DLD1 (cell line): ENCODE measurements around the gene ANGPTL5.
"Not testable (repeated sequence)": the region's sequence is repeated elsewhere in the genome, so short reads cannot be mapped to it uniquely, and the experiment has no call there.

Experiments used
- in situ Hi-C: cut with HindIII; loops from 2 replicates; pipeline ENCODE4 v1.10.0; 2017; ENCODE audit warnings: low sequenced_read_pairs

The ANGPTL5 gene

DNA sequence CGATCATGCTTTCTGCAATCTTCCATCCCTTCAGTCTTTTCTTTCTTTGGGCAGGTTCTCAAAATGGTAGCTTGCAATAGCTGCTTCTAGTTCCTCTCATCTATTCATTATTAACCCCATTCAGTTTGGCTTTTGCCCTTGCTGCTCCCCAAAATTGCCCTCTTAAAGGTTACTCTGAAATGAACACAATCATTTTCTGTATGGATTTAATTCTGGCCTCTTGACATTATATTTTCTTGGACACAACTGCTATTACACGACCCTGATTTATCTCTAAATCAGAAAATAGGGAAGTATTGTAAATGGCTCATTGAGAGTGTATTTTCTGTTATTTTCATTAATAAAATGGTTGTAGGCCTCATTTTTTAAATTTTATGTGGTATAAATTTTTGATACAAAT is at the start of gene ANGPTL5:
ANGPTL5 (minus strand) TSS at position 101 of the 400 bp plus-strand sequence. CDS start 8,613 bp downstream, outside the sequence.
- in situ Hi-C loops, result no loop called here

DNA sequence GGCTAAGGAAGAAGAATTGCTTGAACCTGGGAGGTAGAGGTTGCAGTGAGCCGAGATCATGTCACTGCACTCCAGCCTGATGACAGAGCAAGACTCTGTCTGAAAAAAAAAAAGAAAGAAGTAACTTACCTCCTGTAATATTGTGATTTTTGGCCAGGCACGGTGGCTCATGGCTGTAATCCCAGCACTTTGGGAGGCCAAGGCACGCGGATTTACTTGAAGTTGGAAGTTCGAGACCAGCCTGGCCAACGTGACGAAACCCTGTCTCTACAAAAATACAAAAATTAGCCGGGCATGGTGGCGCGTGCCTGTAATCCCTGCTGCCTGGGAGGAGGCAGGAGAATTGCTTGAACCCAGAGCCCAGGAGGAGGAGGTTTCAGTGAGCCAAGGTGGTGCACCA is 47.9 kb upstream of the ANGPTL5 start:
- in situ Hi-C loops, result not testable (repeated sequence)

DNA sequence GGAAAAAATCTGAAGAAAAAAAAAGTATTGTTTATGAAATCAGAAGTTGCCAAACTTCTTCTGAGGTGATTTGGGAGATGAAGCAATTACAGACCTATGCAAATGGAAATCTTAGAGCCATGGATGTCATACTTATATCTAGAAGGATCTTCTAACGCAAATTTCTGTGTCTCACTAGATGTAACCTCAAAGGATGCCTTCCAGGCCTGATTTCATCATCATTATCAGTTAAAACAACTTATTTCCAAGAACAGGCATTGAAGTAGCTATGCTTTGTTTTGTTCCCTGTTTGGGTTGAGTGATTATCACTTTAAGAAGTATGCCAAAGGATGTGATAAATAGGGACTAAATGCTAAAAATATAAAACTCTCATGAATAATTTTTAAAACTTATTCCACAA is 43.9 kb upstream of the ANGPTL5 start:
- in situ Hi-C loops, result no loop called here

DNA sequence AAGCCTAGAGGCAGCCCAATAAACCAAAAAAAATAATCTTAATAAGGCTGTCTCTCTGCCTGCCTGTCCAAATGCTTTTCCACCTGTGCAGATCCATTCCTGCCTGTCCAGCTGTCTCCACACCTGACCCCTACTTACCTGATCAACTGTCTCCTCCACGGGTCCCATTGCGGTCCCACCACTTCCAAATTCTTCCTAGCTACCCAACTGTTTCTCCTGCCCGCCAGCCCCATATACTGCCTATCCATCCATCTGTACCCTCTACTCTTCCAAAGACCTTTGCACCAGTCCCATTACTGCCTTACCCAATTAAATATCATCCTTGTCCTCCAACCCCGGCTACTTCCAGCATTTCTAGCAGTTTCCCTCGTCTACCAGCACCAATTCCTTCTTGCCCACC is 39.4 kb upstream of the ANGPTL5 start:
- in situ Hi-C loops, result no loop called here

DNA sequence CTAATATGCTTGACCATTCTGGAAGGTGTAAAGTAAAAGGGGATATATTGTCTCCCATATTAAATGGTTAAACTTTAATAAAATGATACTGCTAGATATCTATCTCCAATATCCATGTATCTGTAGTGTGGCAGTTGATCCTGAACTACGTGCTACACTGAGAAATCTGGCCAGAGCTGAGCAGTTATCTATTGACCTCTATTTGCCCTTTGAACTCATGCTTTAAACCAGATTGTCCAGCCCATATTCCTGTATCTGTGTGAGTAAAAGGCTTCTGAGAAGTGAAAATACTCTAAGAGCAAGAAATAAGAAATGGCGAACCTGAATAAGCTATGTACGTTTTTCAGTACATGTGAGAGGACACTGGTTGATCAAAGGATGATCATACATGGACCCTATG is 39.0 kb upstream of the ANGPTL5 start:
- in situ Hi-C loops, result no loop called here

DNA sequence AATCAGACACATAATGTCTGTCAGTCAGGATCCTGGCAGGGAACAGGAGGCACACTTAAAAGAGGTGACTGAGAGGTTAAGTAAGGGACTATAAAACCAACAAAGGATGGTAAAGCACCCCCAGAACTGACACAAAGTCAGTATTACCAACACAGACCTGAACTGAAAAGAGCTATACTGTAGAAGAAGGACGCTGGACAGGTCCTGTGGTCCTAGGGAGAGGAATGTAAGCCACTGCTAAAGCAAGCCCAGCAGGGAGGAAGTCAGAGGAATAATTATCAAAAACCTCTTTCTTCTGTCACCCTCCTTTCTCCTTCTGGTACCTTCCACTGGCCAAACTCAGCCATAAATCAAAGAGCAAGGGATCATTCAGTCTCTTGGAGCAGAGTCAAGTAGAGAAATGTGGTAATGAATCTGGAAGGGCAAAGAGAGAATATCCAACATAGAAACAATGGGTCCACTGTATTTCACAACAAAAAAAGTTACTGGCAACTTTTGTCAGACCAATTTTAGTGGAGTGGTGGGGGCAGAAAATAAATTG is 33.4 kb upstream of the ANGPTL5 start:
- in situ Hi-C loops, result no loop called here

DNA sequence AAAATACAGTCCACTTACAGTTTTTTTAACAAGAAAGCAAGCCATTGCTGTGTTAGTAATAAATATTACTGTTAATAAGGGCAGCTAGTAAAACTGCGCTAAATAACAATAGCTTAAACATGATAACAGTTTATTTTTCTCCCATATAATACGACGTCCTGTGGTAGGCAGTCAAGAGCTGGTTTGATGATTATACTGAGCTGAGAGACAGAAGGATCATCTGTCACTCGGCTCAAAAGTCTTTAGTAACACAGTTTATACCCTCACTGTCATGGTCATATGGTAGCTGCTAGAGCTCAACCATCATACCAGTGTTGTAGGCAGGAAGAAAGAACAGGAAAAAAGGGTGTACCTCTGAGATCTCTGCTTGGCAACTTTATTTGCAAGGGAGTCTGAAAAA is 29.1 kb upstream of the ANGPTL5 start:
- in situ Hi-C loops, result no loop called here

DNA sequence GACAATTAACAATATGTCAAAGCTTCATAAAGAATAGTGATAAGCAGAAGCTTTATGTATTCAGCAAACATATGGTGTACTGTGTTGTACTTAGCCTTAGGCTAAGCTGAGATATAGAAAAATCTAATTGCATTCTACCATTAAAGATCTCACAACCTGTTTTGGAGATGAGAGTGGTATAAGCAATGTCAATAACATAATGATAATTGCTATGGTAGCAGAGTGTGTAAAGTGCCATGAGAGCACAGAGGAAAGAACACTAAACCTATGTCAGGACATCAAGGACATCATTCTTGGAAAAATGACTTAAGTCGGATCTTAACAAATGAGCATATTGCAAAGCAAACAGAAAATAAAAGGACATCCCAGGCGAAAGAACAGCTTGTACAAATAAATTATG is 28.6 kb upstream of the ANGPTL5 start:
- in situ Hi-C loops, result no loop called here

DNA sequence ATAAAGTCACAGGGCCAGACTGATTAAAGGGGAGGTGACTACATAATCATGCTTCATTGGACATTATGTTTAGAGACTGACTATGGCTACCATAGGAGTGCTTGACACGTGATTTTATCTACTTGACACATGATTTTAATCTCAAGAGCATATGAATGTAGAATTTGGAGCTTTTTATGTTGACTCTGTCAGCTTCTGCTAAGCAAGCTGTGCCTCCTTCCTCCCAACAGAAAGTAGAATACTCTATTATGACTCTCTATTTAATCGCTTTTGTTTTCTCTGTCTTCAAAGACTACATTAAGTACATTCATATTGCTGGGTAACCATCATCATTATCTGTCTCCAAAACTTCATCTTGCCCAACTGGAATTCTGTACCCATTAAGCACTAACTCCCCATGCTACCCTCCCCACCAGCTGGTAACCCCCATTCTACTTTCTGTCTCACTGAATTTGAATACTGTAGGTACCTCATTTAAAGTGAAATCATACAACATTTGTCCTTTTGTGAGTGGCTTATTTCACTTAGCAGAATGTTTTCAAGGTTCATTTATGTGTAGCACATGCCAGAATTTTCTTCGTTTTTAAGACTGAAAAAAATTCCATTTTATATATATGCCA is 24.7 kb upstream of the ANGPTL5 start:
- in situ Hi-C loops, result no loop called here

DNA sequence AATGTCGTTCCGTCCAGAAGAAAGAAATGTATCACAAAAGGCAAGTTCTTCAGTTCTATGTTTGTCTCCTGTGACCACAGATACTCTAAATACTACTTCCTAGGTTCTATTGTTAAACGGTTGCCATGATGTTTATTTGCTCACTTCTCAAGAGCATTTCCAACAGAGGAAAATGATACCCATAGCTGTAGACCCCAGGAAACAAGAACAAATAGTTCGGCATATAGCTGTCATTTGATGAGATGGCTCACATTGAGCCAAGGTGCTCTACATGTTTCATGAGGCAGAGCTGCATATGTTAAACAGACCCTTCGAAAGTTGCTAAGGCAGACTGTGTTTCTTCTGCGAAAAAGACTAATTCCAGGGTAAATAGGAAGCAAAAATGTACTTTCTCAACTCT is 15.4 kb upstream of the ANGPTL5 start:
- in situ Hi-C loops, result no loop called here

DNA sequence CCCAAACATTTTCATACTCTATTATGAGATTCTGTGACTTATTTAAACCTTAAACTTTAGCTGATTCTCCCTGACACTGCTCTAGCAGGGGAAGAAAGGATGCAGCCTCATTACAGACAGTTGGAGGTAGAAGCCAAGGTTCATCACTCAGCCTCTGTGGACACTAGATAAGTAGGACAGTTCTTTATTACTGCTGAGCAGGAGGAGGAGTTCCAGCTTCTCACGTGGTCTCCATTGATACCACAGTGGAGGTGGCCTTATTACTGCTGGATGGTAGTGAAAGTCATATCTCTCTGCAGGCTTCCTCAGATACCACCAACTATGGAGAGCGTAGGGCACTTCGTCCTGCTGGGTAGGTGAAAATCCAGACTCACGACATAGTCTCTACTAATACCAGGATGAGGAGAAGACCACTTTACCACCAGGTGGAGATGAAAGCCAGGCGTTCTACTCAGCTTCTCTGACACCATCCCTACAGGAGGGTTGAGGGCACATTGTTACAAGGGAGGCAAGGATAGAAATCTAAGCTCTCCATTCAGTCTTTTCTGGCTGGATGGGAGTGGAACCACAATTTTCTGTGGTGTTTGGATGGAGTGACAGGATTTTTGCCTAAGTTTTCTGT is 13.1 kb upstream of the ANGPTL5 start:
- in situ Hi-C loops, result no loop called here

DNA sequence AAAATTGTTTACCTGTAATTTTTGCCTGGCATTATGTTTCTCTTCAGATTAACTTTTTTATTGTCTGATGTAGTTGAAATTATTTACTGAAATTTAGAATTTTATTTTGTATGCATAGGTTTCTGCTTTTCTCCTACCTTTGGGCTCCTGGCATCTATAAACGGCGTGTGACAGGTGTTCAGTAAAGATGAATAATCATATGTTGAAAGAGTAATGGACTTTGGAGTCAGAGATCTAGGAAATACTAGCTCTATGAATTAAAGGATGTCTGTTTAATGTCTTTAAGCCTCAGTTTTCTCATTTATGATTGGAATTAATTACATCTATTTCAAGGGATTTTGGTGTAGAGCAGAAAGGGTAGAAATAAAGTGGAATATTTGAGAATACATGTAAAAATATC is 7.2 kb upstream of the ANGPTL5 start:
- in situ Hi-C loops, result no loop called here

DNA sequence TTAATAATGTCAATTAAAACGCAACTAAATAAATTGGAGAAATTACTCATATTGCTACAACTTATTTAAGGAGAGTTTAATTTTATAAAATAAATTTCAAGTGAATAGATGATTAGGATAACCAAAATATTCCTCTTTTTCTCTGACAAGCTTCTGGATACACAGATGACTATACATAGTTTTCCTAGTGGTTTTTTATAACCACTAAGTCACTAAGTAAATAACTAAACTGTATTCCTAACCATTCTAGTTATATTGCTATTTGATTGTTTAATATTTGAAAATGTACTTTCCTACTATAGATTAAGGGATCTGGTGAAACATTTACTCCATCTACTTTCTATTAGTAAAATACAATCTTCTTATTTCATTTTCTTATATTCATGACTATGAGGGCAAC is 4.7 kb upstream of the ANGPTL5 start:
- in situ Hi-C loops, result no loop called here

DNA sequence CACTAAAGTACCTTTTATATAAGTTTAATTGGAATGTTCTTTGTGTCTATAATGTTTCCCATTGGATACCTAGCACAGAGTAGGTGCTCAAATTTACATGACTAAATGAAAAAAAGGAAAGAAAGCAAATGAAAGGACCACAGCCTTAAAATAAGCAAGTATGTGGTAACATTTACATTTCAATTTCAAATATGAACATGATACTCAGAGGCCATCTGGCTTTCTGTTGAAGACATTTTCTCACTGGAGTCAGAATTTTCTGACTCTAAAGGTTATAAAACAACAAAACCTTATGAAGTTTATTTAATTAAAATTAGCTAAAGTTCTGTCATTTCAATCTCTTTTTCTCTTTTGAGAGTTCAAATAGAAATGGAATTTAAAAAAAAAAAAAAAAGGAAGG is 904 bp upstream of the ANGPTL5 start:
- in situ Hi-C loops, result no loop called here

DNA sequence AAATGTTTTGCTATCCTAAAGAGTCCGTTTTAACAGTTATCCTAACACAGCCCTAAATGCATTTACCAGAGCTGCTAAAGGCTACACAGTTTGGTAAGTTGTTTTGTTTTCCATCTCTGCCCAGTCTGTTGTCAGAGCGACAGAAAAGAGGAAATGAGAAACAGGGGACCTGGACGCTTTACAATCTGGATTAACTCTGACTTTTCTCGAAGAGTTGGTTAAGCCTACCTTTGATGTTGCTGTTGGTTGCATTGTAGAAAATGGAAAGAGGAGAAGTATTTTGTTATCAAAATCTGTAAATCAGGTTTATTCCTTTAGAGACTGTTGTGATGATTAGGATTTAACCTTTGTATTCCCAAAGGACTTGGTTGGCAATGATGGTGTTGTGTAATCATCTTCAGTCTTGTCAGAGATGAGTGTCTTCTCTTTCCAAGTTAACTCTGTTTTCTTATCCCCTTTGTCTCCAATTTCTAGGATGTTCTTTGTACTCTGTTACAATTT is 481 bp downstream of the ANGPTL5 start:
- in situ Hi-C loops, result no loop called here

DNA sequence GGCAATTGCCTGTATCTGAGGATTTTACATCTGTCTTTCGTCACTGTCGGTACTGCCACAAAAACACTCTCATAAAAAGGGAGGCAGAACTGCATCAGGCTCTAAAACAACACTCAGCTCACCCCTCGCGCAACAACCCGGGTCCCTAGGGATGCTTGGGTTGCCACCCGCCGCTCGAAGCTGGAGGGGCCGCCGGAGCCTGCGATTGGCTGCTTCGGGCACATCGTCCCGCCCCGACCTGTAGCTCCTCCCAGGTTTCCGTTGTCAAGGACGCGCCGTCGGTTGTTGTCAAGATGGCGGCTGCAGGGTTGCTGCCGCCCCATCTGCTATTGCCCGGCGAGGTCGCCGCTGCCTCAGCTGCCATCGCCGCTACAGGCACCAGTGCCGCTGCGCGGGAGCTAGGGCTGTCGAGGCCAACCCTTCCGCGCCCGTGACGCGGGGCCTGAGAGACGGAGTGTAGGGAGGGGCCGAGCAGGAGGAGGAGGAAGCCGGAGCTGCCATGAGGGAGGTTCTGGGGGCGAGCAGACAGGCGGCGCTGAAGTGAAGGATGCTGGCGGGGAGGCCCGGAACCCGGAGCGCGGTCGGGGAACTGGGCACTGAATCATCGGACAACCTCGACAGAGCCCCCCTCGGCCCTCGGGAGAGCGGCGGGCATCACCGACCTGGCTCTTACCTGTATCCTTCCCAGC is 1.4 kb downstream of the ANGPTL5 start, which contains the start of gene CEP126:
CEP126 (plus strand) TSS at position 273 of the 689 bp plus-strand sequence; CDS start at position 548, 275 bp downstream.
- in situ Hi-C loops, result no loop called here

DNA sequence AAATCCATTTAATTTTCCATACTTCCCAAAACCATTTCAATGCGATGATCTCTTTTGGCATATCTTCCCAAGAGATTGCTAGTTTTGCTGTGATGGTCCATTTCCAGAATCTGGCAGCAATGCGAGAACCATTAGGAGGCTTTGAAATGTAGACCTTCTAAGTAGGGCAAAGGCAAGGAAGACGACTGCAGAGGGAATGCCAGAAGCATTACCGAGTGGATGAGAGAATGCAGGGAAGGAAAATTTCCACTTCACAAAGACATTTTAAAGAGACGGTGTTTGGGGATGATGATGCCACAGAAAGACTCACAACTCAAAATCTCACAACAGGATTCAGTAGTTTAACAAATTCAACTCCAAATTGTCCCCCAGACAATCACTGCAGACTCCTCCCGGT is 2.0 kb downstream of the ANGPTL5 start:
- in situ Hi-C loops, result no loop called here

DNA sequence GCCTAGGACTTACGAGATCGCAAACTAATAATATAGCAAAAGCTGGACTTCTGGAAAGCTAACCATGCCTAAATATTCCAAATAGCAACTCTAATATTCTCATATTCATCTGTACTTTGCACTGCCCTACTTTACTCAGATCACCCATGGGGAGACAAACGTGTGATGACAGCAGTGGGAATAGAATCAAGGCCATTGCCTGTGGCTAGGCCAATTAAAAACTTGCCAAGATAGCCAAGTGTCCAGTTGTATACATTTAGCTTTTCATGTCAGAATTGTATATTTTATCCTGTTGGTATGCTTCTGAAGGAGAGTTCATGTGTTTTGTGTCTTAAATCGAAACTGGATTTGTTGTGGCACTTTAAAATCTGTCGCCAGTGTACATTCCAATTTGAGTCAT is 2.7 kb downstream of the ANGPTL5 start:
- in situ Hi-C loops, result no loop called here

DNA sequence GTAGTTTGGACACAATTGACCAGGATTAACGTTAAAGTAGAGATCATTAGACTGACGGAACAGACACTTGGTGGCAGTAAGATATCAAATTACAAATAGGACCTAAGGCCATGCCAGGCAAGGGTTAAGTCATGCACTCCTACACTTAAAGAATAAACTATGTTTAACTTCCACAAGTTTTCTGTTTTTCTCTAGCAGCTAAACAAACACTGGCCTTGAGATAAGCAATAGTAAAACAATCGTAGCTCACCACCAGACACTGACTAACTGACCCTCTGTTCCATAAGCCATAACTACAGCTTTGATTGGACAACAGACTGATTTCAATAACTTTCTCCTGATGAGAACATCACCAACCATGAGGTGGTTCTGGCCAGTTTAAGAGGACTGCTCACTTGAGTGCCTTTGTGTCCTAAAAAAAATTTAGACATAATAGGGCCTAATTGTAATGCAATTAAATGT is 3.5 kb downstream of the ANGPTL5 start:
- in situ Hi-C loops, result no loop called here

DNA sequence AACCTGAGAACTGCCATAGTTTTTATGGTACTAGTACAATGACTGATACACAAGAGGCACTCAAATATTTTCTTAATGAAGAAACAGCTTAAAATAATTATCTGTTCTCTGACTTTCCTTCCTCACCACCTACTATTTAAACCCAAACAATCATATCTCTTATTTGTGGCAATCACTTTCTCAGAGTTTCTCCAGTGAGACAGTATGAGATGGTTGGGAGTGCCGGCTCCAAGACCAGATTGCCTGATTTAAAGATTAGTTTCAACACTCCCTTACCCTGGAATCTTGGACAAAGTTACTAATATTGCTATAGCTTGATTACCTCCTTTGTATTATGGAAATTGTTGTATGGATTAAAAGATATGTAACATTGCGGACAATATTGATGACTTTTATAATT is 7.2 kb downstream of the ANGPTL5 start:
- in situ Hi-C loops, result no loop called here

DNA sequence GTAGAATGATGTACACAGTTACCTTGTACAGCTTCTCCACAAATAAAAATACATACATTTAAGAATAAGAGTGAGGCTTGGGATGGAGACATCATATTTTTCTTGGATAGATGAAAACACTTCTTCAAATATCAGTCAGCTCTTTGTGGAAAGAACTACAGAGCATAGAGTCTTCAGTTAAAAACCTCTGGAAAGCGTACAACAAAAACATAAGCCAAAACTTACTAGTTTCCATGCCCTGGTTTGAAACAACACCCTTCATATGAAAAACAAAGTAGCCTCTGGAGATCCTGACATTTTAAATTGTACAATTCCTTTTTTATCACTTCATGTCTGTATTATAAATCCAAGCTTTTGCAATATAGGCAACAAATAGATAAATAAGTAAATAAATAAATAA is 8.5 kb downstream of the ANGPTL5 start:
- in situ Hi-C loops, result no loop called here

DNA sequence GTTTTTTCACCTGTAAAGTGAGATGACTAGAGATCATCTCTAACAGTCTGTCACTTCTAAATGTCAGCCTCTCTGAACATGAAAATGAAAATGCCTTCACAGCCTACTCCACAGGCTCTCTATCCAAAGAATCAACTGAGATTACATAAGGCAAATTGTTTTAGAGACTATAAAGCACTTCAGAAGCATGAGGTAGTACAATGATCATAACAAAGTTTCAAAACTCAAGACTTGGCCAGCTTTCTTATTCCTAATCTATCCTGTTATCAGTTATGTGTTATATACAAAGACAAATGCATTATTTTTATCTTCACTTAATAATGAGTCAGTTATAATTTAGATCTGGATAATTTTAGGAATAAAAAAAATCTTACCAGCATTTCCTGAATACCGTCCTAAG is 21.8 kb downstream of the ANGPTL5 start:
- in situ Hi-C loops, result no loop called here
